GM12801 (cell line): Measurements from ENCODE around the gene KCNC4.
A peak's percentile ranks its signal among the peaks of the same experiment; 100 is the strongest.

ENCODE experiments used
- TF ChIP-seq, protein P1 (sequence below): IDR thresholded peaks from one replicate; pipeline ENCODE4 v1.5.1; 2011; ENCODE audit warnings: control low read depth; ENCODE audit not compliant: insufficient read length; ENCODE audit errors: extremely low read depth

The KCNC4 gene

DNA sequence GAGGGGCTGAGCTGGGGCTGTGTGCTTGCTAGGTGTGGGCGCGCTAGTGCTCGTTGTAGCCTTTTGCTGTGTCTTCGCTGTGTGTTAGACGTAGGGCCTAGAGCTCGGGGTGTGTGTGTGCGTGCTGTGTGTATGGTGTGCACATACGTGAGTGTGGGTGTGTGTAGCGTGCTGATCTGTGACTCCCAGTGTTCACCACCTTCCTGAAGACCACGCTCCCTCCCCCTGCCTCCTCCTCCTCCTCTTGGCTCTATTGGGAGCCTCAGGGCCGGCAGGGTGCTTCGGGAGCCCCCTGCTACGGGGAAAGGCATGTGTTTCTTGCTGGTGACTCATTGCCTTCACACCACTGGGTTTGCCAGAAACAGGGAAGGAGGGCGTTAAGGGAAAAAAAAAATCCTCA is 9.4 kb upstream of the KCNC4 start:
- TF ChIP-seq, protein P1, sequence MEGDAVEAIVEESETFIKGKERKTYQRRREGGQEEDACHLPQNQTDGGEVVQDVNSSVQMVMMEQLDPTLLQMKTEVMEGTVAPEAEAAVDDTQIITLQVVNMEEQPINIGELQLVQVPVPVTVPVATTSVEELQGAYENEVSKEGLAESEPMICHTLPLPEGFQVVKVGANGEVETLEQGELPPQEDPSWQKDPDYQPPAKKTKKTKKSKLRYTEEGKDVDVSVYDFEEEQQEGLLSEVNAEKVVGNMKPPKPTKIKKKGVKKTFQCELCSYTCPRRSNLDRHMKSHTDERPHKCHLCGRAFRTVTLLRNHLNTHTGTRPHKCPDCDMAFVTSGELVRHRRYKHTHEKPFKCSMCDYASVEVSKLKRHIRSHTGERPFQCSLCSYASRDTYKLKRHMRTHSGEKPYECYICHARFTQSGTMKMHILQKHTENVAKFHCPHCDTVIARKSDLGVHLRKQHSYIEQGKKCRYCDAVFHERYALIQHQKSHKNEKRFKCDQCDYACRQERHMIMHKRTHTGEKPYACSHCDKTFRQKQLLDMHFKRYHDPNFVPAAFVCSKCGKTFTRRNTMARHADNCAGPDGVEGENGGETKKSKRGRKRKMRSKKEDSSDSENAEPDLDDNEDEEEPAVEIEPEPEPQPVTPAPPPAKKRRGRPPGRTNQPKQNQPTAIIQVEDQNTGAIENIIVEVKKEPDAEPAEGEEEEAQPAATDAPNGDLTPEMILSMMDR: no peak

DNA sequence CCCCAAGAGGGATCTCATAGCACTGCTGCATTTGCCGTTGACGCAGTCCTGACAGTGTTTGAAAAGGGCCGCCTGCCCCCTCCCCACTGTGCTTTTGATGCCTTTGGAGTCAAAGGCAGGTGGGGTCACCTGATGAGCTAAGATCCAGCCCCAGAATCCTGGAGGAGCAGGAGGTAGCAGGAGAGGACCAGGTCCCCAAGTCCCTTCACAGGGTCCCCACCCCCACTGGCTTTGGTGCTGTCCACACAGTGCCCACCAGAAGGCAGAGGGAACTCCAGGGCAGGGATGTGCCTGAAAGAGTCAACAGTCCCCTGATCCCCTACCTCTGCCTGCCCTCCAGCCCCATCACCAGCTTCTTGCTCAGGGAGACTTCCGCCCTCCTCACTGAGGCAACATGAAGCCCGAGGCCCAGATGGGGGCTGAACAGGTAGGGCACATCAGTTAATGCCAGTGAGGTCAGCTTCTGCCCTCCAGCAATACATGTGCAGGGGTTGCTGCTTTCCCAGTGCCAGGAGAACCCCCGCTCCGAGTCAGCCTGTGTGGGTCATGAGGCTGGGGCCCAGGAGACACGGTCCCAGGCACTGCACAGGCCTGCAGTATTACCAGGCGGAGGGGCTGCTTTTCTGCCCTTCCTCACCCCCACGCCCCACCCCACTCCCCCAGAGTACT is 8.8 kb upstream of the KCNC4 start:
- TF ChIP-seq, protein P1: no peak

DNA sequence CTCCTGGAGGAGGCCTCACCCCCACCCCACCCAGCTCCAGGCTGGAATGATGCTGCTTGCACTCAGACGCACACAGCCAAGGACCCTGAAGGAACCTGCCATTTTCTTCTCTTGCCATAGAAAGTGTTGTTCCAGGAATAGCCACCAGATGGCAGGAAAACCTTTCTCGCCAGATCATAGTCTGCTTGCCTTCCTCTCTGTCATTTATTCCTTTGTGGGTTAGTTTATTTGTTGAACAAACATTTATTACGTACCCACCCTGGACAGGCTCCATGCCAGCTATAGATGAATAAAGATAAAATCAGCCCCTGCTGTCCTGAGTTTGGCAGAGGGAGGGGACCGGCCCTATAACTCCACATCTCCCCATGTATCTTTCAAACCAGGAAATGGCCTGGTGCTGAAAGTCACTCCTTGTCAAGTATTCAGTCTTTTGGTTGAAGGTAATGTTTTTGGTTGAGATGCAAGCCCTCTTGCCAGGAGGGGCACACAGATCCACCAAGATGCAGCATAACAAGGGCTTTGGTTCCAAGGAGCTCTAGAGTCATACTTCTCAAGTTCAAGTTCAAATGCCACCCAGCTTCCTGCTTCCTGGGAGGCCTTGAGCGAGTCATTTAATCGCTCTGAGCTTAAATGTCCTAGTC is 7.0 kb upstream of the KCNC4 start:
- TF ChIP-seq, protein P1: peak; percentile 30

DNA sequence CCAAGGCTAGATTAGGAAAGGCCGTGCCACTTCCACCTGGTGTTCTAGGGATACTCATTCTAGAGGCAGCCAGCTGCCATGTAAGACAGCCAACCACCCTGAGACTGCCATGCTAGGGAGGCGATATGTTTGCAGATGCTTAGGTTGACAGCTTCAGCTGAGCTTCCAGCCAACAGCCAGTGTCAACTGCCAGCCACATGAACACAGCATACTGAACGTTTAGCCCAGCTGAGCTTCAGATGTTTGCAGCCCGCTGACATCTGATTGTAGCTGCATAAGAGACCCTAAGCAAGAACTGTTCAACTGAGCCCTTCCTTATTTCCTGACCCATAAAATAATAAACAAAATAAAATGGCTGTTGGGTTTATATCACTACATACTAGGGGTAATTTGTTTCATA is 5.0 kb upstream of the KCNC4 start:
- TF ChIP-seq, protein P1: no peak

DNA sequence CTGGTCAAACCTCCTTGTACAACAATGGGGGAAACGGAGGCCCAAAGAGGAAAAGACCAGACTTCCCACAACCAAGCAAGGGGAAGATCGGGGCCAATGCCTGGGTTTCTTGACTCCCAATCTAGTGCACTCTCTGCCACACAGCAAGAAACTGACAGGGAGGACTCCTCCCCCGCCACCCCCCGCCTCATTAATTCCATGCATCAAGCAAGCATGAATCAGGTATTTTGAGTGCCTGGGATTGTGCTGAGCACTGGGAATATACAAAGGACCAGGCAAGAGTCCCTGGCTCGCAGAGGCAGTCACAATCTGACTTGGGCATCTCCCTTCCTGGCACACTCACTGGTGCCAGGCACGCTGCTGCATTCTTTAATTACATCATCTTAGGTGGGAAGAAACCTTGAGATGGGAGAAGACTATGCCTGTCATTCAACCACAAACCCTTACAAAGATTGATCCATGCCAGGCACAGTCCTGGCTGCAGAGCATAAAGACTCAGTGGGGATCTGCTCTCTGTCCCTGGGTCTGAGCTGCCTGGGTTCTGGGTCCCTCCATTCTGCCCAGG is 4.4 kb upstream of the KCNC4 start:
- TF ChIP-seq, protein P1: no peak

DNA sequence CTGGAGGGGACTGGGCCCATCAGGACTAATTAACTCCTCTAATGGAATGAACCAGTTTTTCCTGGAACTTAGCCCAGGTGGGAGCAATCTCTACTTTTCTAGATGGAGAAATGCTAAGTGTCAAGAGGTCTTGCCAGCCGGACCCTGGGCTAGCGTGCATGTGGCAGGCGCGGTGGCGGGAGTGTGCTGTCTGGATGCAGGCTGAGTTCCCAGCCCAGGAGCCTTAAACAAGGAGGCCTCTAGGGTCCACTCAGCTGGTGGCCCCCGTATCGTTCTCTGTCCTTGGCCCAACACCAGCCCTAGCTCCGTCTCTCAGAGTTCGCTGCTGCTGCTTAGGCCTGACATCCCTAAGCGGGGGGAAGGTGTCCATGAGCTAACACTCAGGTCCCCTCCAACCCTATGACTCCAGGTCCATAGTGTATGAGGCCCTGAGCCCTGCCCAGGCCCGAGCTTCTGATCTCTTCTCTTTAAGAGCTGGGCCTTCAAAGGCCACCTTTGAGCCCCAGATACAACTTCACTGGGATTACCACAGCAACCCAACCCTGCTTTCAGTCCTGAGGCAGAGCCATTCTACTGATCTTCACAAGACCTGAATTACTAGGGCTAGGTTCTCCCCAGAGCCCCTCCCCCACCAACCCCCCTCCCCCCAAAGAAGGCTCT is 3.7 kb upstream of the KCNC4 start:
- TF ChIP-seq, protein P1: no peak

DNA sequence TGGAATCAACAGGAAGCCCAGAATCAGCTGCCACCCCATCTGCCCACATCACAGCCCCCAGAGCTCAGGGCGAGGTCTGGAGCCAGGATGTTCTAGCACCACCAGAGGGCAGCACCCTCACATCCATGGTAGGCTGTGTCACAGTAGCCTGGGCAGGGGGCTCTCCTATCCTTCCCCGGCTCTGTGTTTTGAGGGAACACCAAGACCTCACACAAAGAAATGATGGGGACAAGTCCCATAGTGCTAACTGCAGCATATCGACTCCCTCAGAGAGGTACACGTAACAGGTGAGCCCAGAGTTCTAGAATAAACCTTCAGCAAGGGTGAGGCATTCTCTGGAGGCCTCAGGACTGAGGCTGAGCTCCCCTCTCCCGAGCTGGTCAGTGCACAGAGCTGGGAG is 2.3 kb upstream of the KCNC4 start:
- TF ChIP-seq, protein P1: no peak
